GM12878 (cell line): Measurements from ENCODE around the gene FBXO17. TPM values are rescaled to one million over a fixed set of nuclear protein-coding genes. Genes with fewer than 3 reads are reported as not detected.

Experiments
- CHD2 ChIP-seq: IDR thresholded peaks from 2 replicates; pipeline ENCODE4 v1.6.1; 2011; ENCODE audit warnings: low read depth, low read length, improper control_type of control experiment, borderline replicate concordance
- CREB1 ChIP-seq: IDR thresholded peaks from 2 replicates; pipeline ENCODE4 v1.6.1; 2012; ENCODE audit warnings: low read depth, mild to moderate bottlenecking, inconsistent platforms
- ETV6 ChIP-seq, 2 experiments: fragments of 450-650 bp in 1 of 2; IDR thresholded peaks in 1 of 2; conservative IDR thresholded peaks in 1 of 2; 2 replicates each; pipeline ENCODE4 v1.6.1; 2014; ENCODE audit warnings: antibody characterized with exemption in 1 of 2, borderline replicate concordance in 1 of 2, low read depth in 1 of 2, mild to moderate bottlenecking in 1 of 2, moderate library complexity in 1 of 2
- GATAD2B ChIP-seq: fragments of 450-650 bp; conservative IDR thresholded peaks from 2 replicates; pipeline ENCODE4 v1.6.1; 2017; ENCODE audit warnings: low read depth, mild to moderate bottlenecking, moderate library complexity
- KLF5 ChIP-seq: fragments of 450-650 bp; IDR thresholded peaks from 2 replicates; pipeline ENCODE4 v1.6.1; 2014; ENCODE audit warnings: mild to moderate bottlenecking; ENCODE audit not compliant: partially characterized antibody
- MEF2B ChIP-seq: fragments of 450-650 bp; IDR thresholded peaks from 2 replicates; pipeline ENCODE4 v1.6.1; 2018; ENCODE audit warnings: mild to moderate bottlenecking, moderate library complexity; ENCODE audit not compliant: partially characterized antibody, poor library complexity, severe bottlenecking
- NR2F1 ChIP-seq: fragments of 450-650 bp; conservative IDR thresholded peaks from 2 replicates; pipeline ENCODE4 v1.6.1; 2017; ENCODE audit warnings: mild to moderate bottlenecking
- RELA ChIP-seq: fragments of 450-650 bp; IDR thresholded peaks from 2 replicates; pipeline ENCODE4 v1.8.0; 2014; ENCODE audit warnings: borderline replicate concordance; ENCODE audit not compliant: partially characterized antibody
- RUNX3 ChIP-seq: IDR thresholded peaks from 2 replicates; pipeline ENCODE4 v1.6.1; 2012; ENCODE audit warnings: low read length, inconsistent platforms
- SMARCA5 ChIP-seq: fragments of 450-650 bp; IDR thresholded peaks from 2 replicates; pipeline ENCODE4 v1.6.1; 2017; ENCODE audit warnings: mild to moderate bottlenecking
- SP1 ChIP-seq: IDR thresholded peaks from one replicate; pipeline ENCODE4 v1.6.1; 2011; ENCODE audit warnings: low read depth, low read length
- STAT1 ChIP-seq: fragments of 450-650 bp; conservative IDR thresholded peaks from 2 replicates; pipeline ENCODE4 v1.6.1; 2014; ENCODE audit warnings: antibody characterized with exemption, mild to moderate bottlenecking
- TCF12 ChIP-seq: IDR thresholded peaks from 2 replicates; pipeline ENCODE4 v1.6.1; 2011; ENCODE audit warnings: low read depth, mild to moderate bottlenecking, low read length
- TCF3 ChIP-seq: IDR thresholded peaks from 2 replicates; pipeline ENCODE4 v1.6.1; 2012; ENCODE audit warnings: low read depth, mild to moderate bottlenecking, low read length, borderline replicate concordance; ENCODE audit not compliant: insufficient read depth
- YBX1 ChIP-seq: fragments of 450-650 bp; IDR thresholded peaks from 2 replicates; pipeline ENCODE4 v1.6.1; 2016; ENCODE audit warnings: antibody characterized with exemption
- ZNF207 ChIP-seq: fragments of 450-650 bp; IDR thresholded peaks from 2 replicates; pipeline ENCODE4 v1.6.1; 2014; ENCODE audit warnings: antibody characterized with exemption, mild to moderate bottlenecking, borderline replicate concordance
- ZNF217 ChIP-seq: fragments of 450-650 bp; IDR thresholded peaks from 2 replicates; pipeline ENCODE4 v1.6.1; 2017; ENCODE audit warnings: antibody characterized with exemption, mild to moderate bottlenecking
- ZZZ3 ChIP-seq: IDR thresholded peaks from 2 replicates; pipeline ENCODE4 v1.6.1; 2011; ENCODE audit warnings: low read depth; ENCODE audit not compliant: control insufficient read depth, insufficient read length
- polyA plus RNA-seq, 11 experiments: library from polyadenylated mRNA; depleted of rRNA in 4 of 11; unstranded in 6 of 11; stranded (reverse) in 5 of 11; fragments of >200 nt; fragmentation: Nextera tagmentation in 4 of 11; fragmentation: Illumina TruSeq in 1 of 11; extraction: Ambion mirVana in 4 of 11; extraction: Trizol in 1 of 11; gene quantifications; 1 replicate in 1 of 11; 2 replicates in 10 of 11; pipeline versions ENCODE4 v1.2.1 to v1.2.3, GENCODE V29; 2011 to 2016; ENCODE audit warnings: inconsistent platforms in 2 of 11, missing spikeins in 2 of 11, low read depth in 1 of 11
- total RNA-seq, 4 experiments: library from RNA; depleted of rRNA in 3 of 4; stranded (reverse); fragments of >200 nt in 3 of 4; fragmentation: Illumina TruSeq in 1 of 4; extraction: Trizol in 1 of 4; gene quantifications; 2 replicates each; pipeline versions ENCODE4 v1.2.1 to v1.2.3, GENCODE V29; 2013 to 2021
- TF ChIP-seq, protein P1 (sequence below): fragments of 450-650 bp; IDR thresholded peaks from 2 replicates; pipeline ENCODE4 v1.6.1; 2017; ENCODE audit warnings: mild to moderate bottlenecking, low read depth, inconsistent platforms; ENCODE audit not compliant: poor library complexity, severe bottlenecking
- TF ChIP-seq, protein P2 (sequence below): IDR thresholded peaks from 2 replicates; pipeline ENCODE4 v1.6.1; 2011; ENCODE audit warnings: mild to moderate bottlenecking, low read depth, low read length, moderate library complexity; ENCODE audit not compliant: insufficient replicate concordance
- TF ChIP-seq, protein P3 (sequence below): IDR thresholded peaks from 2 replicates; pipeline ENCODE4 v1.6.1; 2011; ENCODE audit warnings: borderline replicate concordance, low read depth, mild to moderate bottlenecking, moderate library complexity, low read length; ENCODE audit not compliant: insufficient read depth, poor library complexity, severe bottlenecking
- TF ChIP-seq, protein P4 (sequence below): IDR thresholded peaks from 2 replicates; pipeline ENCODE4 v1.6.1; 2012; ENCODE audit warnings: low read length, inconsistent platforms
- TF ChIP-seq, protein P5 (sequence below): fragments of 450-650 bp; IDR thresholded peaks from 2 replicates; pipeline ENCODE4 v1.6.1; 2017; ENCODE audit warnings: borderline replicate concordance

Gene FBXO17
- total and polyA plus RNA-seq, 10 of the 15 experiments (the other 5 are each of a cell fraction or from before 2014, with no cell fraction given), result 2.2 to 11.1 (median 5.3) TPM

DNA sequence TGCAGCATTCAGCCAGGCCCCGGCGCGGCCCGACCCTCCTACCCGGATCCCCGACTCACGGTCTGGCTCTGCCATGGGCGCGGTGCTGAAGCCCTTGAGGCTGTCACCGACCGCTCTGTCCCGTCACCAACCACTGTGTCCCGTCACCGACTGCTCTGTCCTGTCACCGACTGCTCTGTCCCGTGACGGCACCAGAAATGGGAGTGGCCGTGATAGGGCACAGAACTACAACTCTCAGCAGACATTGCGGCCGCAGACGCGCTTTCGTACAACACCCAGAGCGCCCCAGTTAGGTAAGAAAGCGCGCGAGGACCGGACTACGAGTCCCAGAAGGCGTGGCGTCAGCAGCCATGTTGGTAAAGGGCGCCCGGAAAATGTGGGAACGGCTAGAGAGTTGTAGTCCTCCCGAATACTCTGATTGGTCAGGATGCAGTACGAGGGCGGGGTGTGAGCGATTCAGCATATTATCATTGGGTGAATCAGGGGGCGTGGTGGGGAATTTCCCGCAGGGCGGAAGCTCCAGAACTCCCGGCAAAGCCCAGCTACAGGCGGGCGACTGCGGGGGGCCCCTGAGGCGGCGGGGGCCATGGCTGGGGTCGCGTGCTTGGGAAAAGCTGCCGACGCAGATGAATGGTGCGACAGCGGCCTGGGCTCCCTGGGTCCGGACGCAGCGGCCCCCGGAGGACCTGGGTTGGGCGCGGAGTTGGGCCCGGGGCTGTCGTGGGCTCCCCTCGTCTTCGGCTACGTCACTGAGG, 75.9 kb downstream of the FBXO17 start, which contains the start of the genes NFKBIB and SIRT2 (continued):
- TF ChIP-seq CHD2 (peak; percentile 91), NR2F1 (peak; percentile 89), CREB1 (peak; percentile 99), SMARCA5 (no peak), KLF5 (peak; percentile 76), STAT1 (0 out of 2 replicates have a peak, but pooled peaks have one; percentile 41), ZNF217 (no peak), ZZZ3 (no peak), SP1 (peak; percentile 95), YBX1 (no peak), RELA (peak; percentile 95), TCF12 (no peak), ETV6 (conservative IDR thresholded peaks at IDR 0.05 in 1 of 2, IDR thresholded peaks at IDR 0.05 in 1 of 2; ENCODE audit: borderline replicate concordance in 1 of 2, low read depth in 1 of 2) (no peak), TCF3 (0 out of 2 replicates have a peak, but pooled peaks have one; percentile 49), GATAD2B (peak; percentile 81), ZNF207 (0 out of 2 replicates have a peak, but pooled peaks have one; percentile 65), RUNX3 (peak; percentile 75), MEF2B (no peak)
- TF ChIP-seq, protein P1, sequence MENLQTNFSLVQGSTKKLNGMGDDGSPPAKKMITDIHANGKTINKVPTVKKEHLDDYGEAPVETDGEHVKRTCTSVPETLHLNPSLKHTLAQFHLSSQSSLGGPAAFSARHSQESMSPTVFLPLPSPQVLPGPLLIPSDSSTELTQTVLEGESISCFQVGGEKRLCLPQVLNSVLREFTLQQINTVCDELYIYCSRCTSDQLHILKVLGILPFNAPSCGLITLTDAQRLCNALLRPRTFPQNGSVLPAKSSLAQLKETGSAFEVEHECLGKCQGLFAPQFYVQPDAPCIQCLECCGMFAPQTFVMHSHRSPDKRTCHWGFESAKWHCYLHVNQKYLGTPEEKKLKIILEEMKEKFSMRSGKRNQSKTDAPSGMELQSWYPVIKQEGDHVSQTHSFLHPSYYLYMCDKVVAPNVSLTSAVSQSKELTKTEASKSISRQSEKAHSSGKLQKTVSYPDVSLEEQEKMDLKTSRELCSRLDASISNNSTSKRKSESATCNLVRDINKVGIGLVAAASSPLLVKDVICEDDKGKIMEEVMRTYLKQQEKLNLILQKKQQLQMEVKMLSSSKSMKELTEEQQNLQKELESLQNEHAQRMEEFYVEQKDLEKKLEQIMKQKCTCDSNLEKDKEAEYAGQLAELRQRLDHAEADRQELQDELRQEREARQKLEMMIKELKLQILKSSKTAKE, result no peak
- TF ChIP-seq, protein P2, sequence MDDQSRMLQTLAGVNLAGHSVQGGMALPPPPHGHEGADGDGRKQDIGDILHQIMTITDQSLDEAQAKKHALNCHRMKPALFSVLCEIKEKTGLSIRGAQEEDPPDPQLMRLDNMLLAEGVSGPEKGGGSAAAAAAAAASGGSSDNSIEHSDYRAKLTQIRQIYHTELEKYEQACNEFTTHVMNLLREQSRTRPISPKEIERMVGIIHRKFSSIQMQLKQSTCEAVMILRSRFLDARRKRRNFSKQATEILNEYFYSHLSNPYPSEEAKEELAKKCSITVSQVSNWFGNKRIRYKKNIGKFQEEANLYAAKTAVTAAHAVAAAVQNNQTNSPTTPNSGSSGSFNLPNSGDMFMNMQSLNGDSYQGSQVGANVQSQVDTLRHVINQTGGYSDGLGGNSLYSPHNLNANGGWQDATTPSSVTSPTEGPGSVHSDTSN, result peak; percentile 29
- TF ChIP-seq, protein P3, sequence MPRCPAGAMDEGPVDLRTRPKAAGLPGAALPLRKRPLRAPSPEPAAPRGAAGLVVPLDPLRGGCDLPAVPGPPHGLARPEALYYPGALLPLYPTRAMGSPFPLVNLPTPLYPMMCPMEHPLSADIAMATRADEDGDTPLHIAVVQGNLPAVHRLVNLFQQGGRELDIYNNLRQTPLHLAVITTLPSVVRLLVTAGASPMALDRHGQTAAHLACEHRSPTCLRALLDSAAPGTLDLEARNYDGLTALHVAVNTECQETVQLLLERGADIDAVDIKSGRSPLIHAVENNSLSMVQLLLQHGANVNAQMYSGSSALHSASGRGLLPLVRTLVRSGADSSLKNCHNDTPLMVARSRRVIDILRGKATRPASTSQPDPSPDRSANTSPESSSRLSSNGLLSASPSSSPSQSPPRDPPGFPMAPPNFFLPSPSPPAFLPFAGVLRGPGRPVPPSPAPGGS, result no peak
- TF ChIP-seq, protein P4, sequence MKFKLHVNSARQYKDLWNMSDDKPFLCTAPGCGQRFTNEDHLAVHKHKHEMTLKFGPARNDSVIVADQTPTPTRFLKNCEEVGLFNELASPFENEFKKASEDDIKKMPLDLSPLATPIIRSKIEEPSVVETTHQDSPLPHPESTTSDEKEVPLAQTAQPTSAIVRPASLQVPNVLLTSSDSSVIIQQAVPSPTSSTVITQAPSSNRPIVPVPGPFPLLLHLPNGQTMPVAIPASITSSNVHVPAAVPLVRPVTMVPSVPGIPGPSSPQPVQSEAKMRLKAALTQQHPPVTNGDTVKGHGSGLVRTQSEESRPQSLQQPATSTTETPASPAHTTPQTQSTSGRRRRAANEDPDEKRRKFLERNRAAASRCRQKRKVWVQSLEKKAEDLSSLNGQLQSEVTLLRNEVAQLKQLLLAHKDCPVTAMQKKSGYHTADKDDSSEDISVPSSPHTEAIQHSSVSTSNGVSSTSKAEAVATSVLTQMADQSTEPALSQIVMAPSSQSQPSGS, result no peak
- TF ChIP-seq, protein P5, sequence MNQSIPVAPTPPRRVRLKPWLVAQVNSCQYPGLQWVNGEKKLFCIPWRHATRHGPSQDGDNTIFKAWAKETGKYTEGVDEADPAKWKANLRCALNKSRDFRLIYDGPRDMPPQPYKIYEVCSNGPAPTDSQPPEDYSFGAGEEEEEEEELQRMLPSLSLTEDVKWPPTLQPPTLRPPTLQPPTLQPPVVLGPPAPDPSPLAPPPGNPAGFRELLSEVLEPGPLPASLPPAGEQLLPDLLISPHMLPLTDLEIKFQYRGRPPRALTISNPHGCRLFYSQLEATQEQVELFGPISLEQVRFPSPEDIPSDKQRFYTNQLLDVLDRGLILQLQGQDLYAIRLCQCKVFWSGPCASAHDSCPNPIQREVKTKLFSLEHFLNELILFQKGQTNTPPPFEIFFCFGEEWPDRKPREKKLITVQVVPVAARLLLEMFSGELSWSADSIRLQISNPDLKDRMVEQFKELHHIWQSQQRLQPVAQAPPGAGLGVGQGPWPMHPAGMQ, result no peak
